Cardiac fibroblast (primary cell): ENCODE measurements around the gene SAMM50.
A peak's percentile ranks its signal among the peaks of the same experiment; 100 is the strongest.

Experiments
- DNase-seq, 2 donors: peaks; one replicate each; pipeline versions ENCODE4 v3.0.0 to v3.0.0-alpha.2; 2010; ENCODE audit warnings: low read depth in 2 of 2
- H3K4me3 ChIP-seq, 2 donors: replicated peaks in 1 of 2; 1 replicate in 1 of 2; 2 replicates in 1 of 2; pipeline ENCODE4 v1.5.1; 2011; ENCODE audit warnings: low read depth in 2 of 2, low read length in 2 of 2, mild to moderate bottlenecking in 2 of 2, moderate library complexity in 1 of 2
- TF ChIP-seq, protein P1 (sequence below): IDR thresholded peaks from one replicate; pipeline ENCODE4 v1.5.1; 2011; ENCODE audit warnings: low read depth, mild to moderate bottlenecking, low read length, inconsistent platforms

Gene SAMM50

DNA sequence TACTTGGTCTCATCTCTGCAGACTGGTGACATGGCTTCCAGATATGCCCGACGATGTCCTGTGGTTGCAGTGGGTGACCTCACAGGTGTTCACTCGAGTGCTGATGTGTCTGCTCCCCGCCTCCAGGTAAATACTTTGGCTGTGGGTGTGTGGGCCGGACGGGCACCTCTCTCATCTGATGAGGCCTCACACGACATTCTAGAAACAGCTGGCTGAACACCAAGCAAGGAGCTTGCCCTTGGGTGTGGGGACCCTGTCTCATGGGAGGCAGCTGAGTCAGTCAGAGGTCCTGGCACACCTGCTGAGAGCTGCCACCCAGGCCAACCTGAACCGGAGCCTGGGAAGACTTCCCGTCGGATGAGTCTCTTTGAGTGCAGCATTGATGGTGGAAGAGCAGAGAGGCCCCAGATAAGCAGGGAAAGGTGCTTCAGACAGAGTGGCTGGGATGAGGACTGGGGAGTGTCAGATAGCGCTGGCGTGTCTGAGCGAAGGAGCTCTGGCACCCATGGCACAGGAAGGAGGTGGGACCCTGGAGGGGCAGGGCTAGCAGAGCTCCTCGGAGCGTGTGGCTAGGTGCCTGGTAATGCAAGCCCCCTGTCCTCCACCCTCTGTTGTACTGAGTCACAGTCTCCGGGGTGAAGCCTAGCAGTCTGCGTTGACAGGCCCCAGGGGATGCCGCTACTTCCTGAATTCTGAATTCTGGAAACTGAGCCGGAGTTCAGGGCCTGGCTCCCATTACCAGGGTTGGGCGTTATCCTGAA, 10.4 kb upstream of the SAMM50 start:
- H3K4me3 ChIP-seq, result no peak overlapping the region
- TF ChIP-seq, protein P1, sequence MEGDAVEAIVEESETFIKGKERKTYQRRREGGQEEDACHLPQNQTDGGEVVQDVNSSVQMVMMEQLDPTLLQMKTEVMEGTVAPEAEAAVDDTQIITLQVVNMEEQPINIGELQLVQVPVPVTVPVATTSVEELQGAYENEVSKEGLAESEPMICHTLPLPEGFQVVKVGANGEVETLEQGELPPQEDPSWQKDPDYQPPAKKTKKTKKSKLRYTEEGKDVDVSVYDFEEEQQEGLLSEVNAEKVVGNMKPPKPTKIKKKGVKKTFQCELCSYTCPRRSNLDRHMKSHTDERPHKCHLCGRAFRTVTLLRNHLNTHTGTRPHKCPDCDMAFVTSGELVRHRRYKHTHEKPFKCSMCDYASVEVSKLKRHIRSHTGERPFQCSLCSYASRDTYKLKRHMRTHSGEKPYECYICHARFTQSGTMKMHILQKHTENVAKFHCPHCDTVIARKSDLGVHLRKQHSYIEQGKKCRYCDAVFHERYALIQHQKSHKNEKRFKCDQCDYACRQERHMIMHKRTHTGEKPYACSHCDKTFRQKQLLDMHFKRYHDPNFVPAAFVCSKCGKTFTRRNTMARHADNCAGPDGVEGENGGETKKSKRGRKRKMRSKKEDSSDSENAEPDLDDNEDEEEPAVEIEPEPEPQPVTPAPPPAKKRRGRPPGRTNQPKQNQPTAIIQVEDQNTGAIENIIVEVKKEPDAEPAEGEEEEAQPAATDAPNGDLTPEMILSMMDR, result no peak
- peak in 1 of 2 donors; percentile 17 for DNase-seq

- DNase-seq, result peak; percentile 70 to 75
- H3K4me3 ChIP-seq, result no peak overlapping the region
- TF ChIP-seq, protein P1, result peak; percentile 85
These were observed 9.4 kb upstream of the SAMM50 start for GRCh38 chr22:43945632-43946383.

GRCh38 chr22:43946384-43946667, 8.9 kb upstream of the SAMM50 start:
- no peak overlapping the region for H3K4me3 ChIP-seq
- TF ChIP-seq, protein P1, result no peak
- peak in 1 of 2 donors; percentile 13 for DNase-seq

GRCh38 chr22:43948836-43949406, 6.3 kb upstream of the SAMM50 start:
- TF ChIP-seq, protein P1, result no peak
- DNase-seq, result no peak

GRCh38 chr22:43951391-43951790, 3.9 kb upstream of the SAMM50 start:
- DNase-seq, result no peak
- no peak overlapping the region for H3K4me3 ChIP-seq
- TF ChIP-seq, protein P1, result no peak

More at GRCh38 chr22:43948836-43949406, 6.3 kb upstream of the SAMM50 start:
- H3K4me3 ChIP-seq, result no peak overlapping the region

DNA sequence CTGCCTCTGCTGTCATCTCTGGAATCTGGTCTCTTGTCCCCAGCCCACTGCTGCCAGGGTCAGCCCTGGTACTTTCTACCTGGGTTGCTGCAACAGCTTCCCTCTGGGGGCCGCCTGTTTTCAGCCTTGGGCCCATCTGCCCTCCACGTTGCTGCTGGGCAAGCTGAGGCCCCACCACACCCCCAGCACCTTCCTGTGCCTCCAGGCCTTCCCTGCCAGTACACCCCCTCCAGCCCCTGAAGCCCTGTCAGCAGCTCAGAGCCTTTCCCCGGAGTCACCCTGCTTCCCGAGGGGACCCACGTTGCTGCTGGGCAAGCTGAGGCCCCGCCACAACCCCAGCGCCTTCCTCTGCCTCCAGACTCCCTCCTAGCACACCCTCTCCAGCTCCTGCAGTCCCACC, 3.3 kb upstream of the SAMM50 start:
- no peak for DNase-seq
- TF ChIP-seq, protein P1, result no peak
- H3K4me3 ChIP-seq, result no peak overlapping the region
